H1 (cell line): Measurements from ENCODE around the gene ITGB2. TPM values are rescaled to one million over a fixed set of nuclear protein-coding genes. Genes with fewer than 3 reads are reported as not detected.

ENCODE experiments used
- CTCF ChIP-seq, 3 experiments: IDR thresholded peaks; 1 replicate in 2 of 3; 2 replicates in 1 of 3; pipeline versions ENCODE4 v1.5.1 to v1.6.1; 2011; ENCODE audit warnings: low read length in 3 of 3, mild to moderate bottlenecking in 3 of 3, inconsistent platforms in 2 of 3, low read depth in 1 of 3, moderate library complexity in 1 of 3; ENCODE audit not compliant: insufficient read depth in 1 of 3; ENCODE audit errors: control extremely low read depth in 1 of 3
- EGR1 ChIP-seq: IDR thresholded peaks from 2 replicates; pipeline ENCODE4 v1.6.1; 2011; ENCODE audit warnings: low read depth, low read length, borderline replicate concordance
- SIRT6 ChIP-seq: IDR thresholded peaks from one replicate; pipeline ENCODE4 v1.7.1; 2012; ENCODE audit warnings: low read length, inconsistent platforms
- SP4 ChIP-seq: IDR thresholded peaks from 2 replicates; pipeline ENCODE4 v1.6.1; 2012; ENCODE audit warnings: low read length, inconsistent platforms
- polyA plus RNA-seq, 7 experiments: library from polyadenylated mRNA; depleted of rRNA in 3 of 7; stranded (reverse) in 5 of 7; unstranded in 2 of 7; fragments of >200 nt in 5 of 7; fragments of 200-250 nt in 2 of 7; gene quantifications; 1 replicate in 5 of 7; 2 replicates in 1 of 7; 4 replicates in 1 of 7; pipeline versions ENCODE4 v1.2.1 to v1.2.3, GENCODE V29; 2011 to 2013; ENCODE audit warnings: missing spikeins in 2 of 7, mixed read lengths in 2 of 7
- total RNA-seq: library from RNA; stranded (reverse); fragmentation: NEBNext Ultra II Directional; extraction: Animal tissue kit (Norgen Biotek cat#: 25700); gene quantifications from 2 replicates; pipeline ENCODE4 v1.2.1, GENCODE V29; 2021
- TF ChIP-seq, protein P1 (sequence below): IDR thresholded peaks from 2 replicates; pipeline ENCODE4 v1.6.1; 2011; ENCODE audit warnings: low read length, improper control_type of control experiment
- TF ChIP-seq, protein P2 (sequence below): fragments of 300-600 bp; sonication (generic); IDR thresholded peaks from 2 replicates; pipeline ENCODE4 v1.7.1; 2012; ENCODE audit warnings: low read length, moderate library complexity, mild to moderate bottlenecking, inconsistent platforms; ENCODE audit not compliant: insufficient replicate concordance

The ITGB2 gene
- total and polyA plus RNA-seq, 2 of the 8 experiments (the other 6 are each of a cell fraction or from before 2014, with no cell fraction given) = 0.24 to 0.63 TPM

GRCh38 chr21:44910229-44911067 lies 10.3 kb downstream of the ITGB2 start (continued):
- TF ChIP-seq CTCF (IDR thresholded peaks at IDR 0.05; ENCODE audit: control extremely low read depth in 1 of 3, insufficient read depth in 1 of 3, low read depth in 1 of 3, low read length in 3 of 3) (no peak), SP4 (no peak), SIRT6 (no peak), EGR1 (no peak)
- TF ChIP-seq, protein P1, sequence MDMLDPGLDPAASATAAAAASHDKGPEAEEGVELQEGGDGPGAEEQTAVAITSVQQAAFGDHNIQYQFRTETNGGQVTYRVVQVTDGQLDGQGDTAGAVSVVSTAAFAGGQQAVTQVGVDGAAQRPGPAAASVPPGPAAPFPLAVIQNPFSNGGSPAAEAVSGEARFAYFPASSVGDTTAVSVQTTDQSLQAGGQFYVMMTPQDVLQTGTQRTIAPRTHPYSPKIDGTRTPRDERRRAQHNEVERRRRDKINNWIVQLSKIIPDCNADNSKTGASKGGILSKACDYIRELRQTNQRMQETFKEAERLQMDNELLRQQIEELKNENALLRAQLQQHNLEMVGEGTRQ = no peak
- TF ChIP-seq, protein P2, sequence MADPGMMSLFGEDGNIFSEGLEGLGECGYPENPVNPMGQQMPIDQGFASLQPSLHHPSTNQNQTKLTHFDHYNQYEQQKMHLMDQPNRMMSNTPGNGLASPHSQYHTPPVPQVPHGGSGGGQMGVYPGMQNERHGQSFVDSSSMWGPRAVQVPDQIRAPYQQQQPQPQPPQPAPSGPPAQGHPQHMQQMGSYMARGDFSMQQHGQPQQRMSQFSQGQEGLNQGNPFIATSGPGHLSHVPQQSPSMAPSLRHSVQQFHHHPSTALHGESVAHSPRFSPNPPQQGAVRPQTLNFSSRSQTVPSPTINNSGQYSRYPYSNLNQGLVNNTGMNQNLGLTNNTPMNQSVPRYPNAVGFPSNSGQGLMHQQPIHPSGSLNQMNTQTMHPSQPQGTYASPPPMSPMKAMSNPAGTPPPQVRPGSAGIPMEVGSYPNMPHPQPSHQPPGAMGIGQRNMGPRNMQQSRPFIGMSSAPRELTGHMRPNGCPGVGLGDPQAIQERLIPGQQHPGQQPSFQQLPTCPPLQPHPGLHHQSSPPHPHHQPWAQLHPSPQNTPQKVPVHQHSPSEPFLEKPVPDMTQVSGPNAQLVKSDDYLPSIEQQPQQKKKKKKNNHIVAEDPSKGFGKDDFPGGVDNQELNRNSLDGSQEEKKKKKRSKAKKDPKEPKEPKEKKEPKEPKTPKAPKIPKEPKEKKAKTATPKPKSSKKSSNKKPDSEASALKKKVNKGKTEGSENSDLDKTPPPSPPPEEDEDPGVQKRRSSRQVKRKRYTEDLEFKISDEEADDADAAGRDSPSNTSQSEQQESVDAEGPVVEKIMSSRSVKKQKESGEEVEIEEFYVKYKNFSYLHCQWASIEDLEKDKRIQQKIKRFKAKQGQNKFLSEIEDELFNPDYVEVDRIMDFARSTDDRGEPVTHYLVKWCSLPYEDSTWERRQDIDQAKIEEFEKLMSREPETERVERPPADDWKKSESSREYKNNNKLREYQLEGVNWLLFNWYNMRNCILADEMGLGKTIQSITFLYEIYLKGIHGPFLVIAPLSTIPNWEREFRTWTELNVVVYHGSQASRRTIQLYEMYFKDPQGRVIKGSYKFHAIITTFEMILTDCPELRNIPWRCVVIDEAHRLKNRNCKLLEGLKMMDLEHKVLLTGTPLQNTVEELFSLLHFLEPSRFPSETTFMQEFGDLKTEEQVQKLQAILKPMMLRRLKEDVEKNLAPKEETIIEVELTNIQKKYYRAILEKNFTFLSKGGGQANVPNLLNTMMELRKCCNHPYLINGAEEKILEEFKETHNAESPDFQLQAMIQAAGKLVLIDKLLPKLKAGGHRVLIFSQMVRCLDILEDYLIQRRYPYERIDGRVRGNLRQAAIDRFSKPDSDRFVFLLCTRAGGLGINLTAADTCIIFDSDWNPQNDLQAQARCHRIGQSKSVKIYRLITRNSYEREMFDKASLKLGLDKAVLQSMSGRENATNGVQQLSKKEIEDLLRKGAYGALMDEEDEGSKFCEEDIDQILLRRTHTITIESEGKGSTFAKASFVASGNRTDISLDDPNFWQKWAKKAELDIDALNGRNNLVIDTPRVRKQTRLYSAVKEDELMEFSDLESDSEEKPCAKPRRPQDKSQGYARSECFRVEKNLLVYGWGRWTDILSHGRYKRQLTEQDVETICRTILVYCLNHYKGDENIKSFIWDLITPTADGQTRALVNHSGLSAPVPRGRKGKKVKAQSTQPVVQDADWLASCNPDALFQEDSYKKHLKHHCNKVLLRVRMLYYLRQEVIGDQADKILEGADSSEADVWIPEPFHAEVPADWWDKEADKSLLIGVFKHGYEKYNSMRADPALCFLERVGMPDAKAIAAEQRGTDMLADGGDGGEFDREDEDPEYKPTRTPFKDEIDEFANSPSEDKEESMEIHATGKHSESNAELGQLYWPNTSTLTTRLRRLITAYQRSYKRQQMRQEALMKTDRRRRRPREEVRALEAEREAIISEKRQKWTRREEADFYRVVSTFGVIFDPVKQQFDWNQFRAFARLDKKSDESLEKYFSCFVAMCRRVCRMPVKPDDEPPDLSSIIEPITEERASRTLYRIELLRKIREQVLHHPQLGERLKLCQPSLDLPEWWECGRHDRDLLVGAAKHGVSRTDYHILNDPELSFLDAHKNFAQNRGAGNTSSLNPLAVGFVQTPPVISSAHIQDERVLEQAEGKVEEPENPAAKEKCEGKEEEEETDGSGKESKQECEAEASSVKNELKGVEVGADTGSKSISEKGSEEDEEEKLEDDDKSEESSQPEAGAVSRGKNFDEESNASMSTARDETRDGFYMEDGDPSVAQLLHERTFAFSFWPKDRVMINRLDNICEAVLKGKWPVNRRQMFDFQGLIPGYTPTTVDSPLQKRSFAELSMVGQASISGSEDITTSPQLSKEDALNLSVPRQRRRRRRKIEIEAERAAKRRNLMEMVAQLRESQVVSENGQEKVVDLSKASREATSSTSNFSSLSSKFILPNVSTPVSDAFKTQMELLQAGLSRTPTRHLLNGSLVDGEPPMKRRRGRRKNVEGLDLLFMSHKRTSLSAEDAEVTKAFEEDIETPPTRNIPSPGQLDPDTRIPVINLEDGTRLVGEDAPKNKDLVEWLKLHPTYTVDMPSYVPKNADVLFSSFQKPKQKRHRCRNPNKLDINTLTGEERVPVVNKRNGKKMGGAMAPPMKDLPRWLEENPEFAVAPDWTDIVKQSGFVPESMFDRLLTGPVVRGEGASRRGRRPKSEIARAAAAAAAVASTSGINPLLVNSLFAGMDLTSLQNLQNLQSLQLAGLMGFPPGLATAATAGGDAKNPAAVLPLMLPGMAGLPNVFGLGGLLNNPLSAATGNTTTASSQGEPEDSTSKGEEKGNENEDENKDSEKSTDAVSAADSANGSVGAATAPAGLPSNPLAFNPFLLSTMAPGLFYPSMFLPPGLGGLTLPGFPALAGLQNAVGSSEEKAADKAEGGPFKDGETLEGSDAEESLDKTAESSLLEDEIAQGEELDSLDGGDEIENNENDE = no peak
